ENCODE results near the gene BCL2L12. TPM values are rescaled to one million over a fixed set of nuclear protein-coding genes. Genes with fewer than 3 reads are reported as not detected.
A peak's percentile ranks its signal among the peaks of the same experiment; 100 is the strongest.

The BCL2L12 gene
- total and polyA plus RNA-seq, 2 donors (not counting 1 experiment from before 2014, with no cell fraction given) = 19.9 to 22.1 TPM

- Histone ChIP-seq H3K9ac (ENCODE audit: low read length) (peak overlapping the region; percentile 92), H2AFZ (ENCODE audit: insufficient read depth, low read depth, low read length, poor library complexity, severe bottlenecking) (peak overlapping the region; percentile 81), H3K4me2 (replicated peaks; ENCODE audit: low read depth, low read length, poor library complexity, severe bottlenecking) (peak overlapping the region; percentile 87), H3K9me3 (ENCODE audit: control extremely low read depth in 1 of 3, control insufficient read depth in 2 of 3, insufficient read depth in 1 of 3, low read length in 2 of 3) (peaks cover 0 to 5% (median 0%) of the 10 kb centered on the region in 3 donors), H3K27ac (ENCODE audit: low read length in 2 of 2) (peak overlapping the region; percentile 93 to 98), H3K79me2 (ENCODE audit: control insufficient read depth, insufficient read depth, low read length) (peaks cover 52% of the 10 kb centered on the region), H3K4me3 (ENCODE audit: control extremely low read depth in 1 of 5, extremely low read depth in 1 of 5, insufficient read depth in 1 of 5, low read depth in 2 of 5, low read length in 4 of 5) (peak overlapping the region; percentile 28 to 98 (median 97)), H3K36me3 (replicated peaks in 1 of 2; ENCODE audit: control extremely low read depth in 1 of 2, control insufficient read depth in 1 of 2, extremely low read depth in 1 of 2, insufficient read depth in 2 of 2, low read length in 1 of 2) (peaks cover 0 to 24% of the 10 kb centered on the region in 2 experiments), H4K20me1 (ENCODE audit: control insufficient read depth, insufficient read depth, low read length, poor library complexity, severe bottlenecking) (peaks cover 55% of the 10 kb centered on the region), H3K4me1 (ENCODE audit: control insufficient read depth in 2 of 2, insufficient read depth in 2 of 2, low read length in 2 of 2) (peaks cover 36 to 66% of the 10 kb centered on the region in 2 donors), H3K27me3 (replicated peaks in 1 of 4; ENCODE audit: control extremely low read depth in 1 of 4, control insufficient read depth in 3 of 4, insufficient read depth in 4 of 4, low read length in 3 of 4) (no peaks in the 10 kb centered on the region)
- Mint-ChIP-seq H3K27ac (peak overlapping the region; percentile 92), H3K27me3 (no peaks in the 10 kb centered on the region), H3K9me3 (ENCODE audit: insufficient read depth) (no peaks in the 10 kb centered on the region), H3K4me1 (peaks cover 58% of the 10 kb centered on the region), H3K4me3 (peak overlapping the region; percentile 85)
- ATAC-seq (ENCODE audit: low read depth) (no peak), DNase-seq (peak; percentile 87)
- CTCF ChIA-PET = interaction anchor here (0.6 to 6.5 kb wide), 20 partner anchors 10 to 1086 kb away, joined by 3 to 50 read pairs (median 4); partner anchors contain the start of genes ADM5, BCL2L12, FLT3LG and IRF3
- TF ChIP-seq CTCF (IDR thresholded peaks at IDR 0.05) = peak; percentile 76
- no peak for TF ChIP-seq EZH2 (IDR thresholded peaks at IDR 0.05; ENCODE audit: borderline replicate concordance, insufficient read depth, low read depth, low read length, poor library complexity, severe bottlenecking)
- intact Hi-C loops (cut with micrococcal nuclease) = loop anchor here (1.0 to 10.0 kb wide), 6 partner anchors 38 to 563 kb away; partner anchors contain the start of genes C19orf73, FLT3LG, FUZ and LIN7B
- POLR2A ChIA-PET = interaction anchor here (0.6 to 6.7 kb wide), 6 partner anchors 13 to 198 kb away, joined by 3 to 53 read pairs (median 8); partner anchors contain the start of genes RRAS and SCAF1
- WGBS (ENCODE audit: insufficient coverage) = 3% methylated on average over 14 of the region's 21 CpGs
Observed at GRCh38 chr19:49677901-49678674, 12.4 kb downstream of the BCL2L12 start.

All from B cell (primary cell).